PFSK-1 (cell line): ENCODE measurements around the gene CAND2.

ENCODE experiments used
- FOXP2 ChIP-seq: optimal IDR thresholded peaks from 2 replicates; pipeline ENCODE3; 2011; ENCODE audit warnings: borderline replicate concordance, control low read depth, inconsistent platforms; ENCODE audit not compliant: insufficient read depth; ENCODE audit errors: extremely low read length, extremely low read depth
- POLR2AphosphoS5 ChIP-seq: IDR thresholded peaks from 2 replicates; pipeline ENCODE4 v1.6.1; 2012; ENCODE audit warnings: low read depth, mild to moderate bottlenecking, control low read depth, low read length, moderate library complexity
- SIN3A ChIP-seq: IDR thresholded peaks from 2 replicates; pipeline ENCODE4 v1.6.1; 2012; ENCODE audit warnings: mild to moderate bottlenecking, low read length, moderate library complexity, borderline replicate concordance; ENCODE audit not compliant: insufficient read depth
- TAF1 ChIP-seq: IDR thresholded peaks from 2 replicates; pipeline ENCODE4 v1.6.1; 2012; ENCODE audit warnings: low read length, control low read depth, borderline replicate concordance; ENCODE audit not compliant: insufficient read depth
- TF ChIP-seq, protein P1 (sequence below), 2 experiments: IDR thresholded peaks; 2 replicates each; pipeline versions ENCODE4 v1.6.1 to v1.8.0; 2011 to 2012; ENCODE audit warnings: low read depth in 2 of 2, low read length in 2 of 2, control low read depth in 1 of 2, inconsistent platforms in 1 of 2, mild to moderate bottlenecking in 1 of 2, moderate library complexity in 1 of 2; ENCODE audit not compliant: insufficient read depth in 1 of 2

CAND2 gene

GRCh38 chr3:12815719-12816118 is 19.2 kb downstream of the CAND2 start:
- no peak for TF ChIP-seq POLR2AphosphoS5
- no peak for TF ChIP-seq SIN3A
- TF ChIP-seq, protein P1, sequence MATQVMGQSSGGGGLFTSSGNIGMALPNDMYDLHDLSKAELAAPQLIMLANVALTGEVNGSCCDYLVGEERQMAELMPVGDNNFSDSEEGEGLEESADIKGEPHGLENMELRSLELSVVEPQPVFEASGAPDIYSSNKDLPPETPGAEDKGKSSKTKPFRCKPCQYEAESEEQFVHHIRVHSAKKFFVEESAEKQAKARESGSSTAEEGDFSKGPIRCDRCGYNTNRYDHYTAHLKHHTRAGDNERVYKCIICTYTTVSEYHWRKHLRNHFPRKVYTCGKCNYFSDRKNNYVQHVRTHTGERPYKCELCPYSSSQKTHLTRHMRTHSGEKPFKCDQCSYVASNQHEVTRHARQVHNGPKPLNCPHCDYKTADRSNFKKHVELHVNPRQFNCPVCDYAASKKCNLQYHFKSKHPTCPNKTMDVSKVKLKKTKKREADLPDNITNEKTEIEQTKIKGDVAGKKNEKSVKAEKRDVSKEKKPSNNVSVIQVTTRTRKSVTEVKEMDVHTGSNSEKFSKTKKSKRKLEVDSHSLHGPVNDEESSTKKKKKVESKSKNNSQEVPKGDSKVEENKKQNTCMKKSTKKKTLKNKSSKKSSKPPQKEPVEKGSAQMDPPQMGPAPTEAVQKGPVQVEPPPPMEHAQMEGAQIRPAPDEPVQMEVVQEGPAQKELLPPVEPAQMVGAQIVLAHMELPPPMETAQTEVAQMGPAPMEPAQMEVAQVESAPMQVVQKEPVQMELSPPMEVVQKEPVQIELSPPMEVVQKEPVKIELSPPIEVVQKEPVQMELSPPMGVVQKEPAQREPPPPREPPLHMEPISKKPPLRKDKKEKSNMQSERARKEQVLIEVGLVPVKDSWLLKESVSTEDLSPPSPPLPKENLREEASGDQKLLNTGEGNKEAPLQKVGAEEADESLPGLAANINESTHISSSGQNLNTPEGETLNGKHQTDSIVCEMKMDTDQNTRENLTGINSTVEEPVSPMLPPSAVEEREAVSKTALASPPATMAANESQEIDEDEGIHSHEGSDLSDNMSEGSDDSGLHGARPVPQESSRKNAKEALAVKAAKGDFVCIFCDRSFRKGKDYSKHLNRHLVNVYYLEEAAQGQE (IDR thresholded peaks at IDR 0.05; ENCODE audit: insufficient read depth in 1 of 2, low read depth in 2 of 2, low read length in 2 of 2): no peak
- no peak for TF ChIP-seq TAF1
- TF ChIP-seq FOXP2: no peak

GRCh38 chr3:12816521-12817342 is 20.3 kb downstream of the CAND2 start:
- TF ChIP-seq SIN3A (no peak), TAF1 (no peak), FOXP2 (no peak), POLR2AphosphoS5 (no peak)
- TF ChIP-seq, protein P1 (IDR thresholded peaks at IDR 0.05; ENCODE audit: insufficient read depth in 1 of 2, low read depth in 2 of 2, low read length in 2 of 2): no peak

- TF ChIP-seq POLR2AphosphoS5 (no peak), TAF1 (no peak), FOXP2 (no peak), SIN3A (no peak)
- TF ChIP-seq, protein P1 (IDR thresholded peaks at IDR 0.05; ENCODE audit: insufficient read depth in 1 of 2, low read depth in 2 of 2, low read length in 2 of 2): no peak
These were observed 20.8 kb downstream of the CAND2 start for GRCh38 chr3:12817343-12817710.

DNA sequence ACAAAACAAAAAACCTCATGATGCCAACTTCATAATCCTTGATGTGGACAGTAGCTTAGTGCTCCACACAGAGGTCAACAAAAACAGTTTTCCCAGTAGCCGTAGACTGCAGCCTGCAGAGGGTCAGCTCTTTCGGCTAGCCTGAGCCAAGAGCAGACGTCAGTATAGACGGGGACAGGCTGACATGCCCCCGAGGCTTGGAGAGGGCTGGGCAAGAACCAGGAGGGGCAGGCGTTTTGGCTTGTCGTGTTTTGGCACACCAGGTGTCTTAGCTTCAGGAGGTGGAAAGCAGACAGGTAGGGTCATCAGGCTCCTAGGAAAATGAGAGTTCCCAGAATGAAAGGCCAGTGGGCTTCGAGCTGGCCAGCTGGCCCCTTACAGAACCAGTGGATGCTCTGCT is 21.8 kb downstream of the CAND2 start:
- TF ChIP-seq POLR2AphosphoS5 (no peak), FOXP2 (no peak), TAF1 (no peak), SIN3A (no peak)
- TF ChIP-seq, protein P1 (IDR thresholded peaks at IDR 0.05; ENCODE audit: insufficient read depth in 1 of 2, low read depth in 2 of 2, low read length in 2 of 2): no peak
